ENCODE data around the gene CACNA1H. TPM values are rescaled to one million over a fixed set of nuclear protein-coding genes. Genes with fewer than 3 reads are reported as not detected.

The CACNA1H gene
- total RNA-seq, 4 donors from 2014 or later: 1.8 to 13.6 (median 10.2) TPM

DNA sequence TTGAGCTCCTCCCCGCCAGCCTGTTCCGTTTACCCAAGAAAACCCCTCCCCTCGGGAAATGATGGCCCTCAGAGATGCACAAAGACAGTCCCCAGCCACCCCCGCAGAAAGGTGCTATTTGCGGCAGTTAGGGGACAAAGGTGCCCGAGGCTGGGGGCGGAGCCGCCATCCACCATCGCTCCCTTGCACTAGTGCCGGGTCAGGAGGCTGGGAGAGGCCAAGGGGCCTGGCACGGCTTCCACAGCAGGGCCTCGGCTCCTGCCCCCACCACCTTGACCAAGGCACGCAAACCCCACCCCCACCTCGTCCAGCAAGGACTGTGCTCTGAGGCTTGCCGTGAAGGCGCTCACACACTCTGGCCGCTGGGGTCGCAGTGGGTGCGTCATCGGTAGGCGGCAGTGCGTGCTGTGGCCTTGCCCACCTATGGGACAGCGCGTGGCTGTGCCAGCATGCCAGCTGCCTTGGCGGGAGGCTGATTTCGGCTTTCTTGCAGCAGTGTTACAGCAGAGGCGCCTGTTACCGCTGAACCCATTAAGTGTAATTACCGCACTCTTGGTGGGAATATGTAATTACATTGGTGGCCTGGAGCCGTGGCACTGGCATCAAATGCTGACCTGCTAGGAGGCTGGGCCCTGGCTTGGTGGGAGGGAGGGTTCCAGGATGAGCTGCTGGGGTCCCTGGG, 40.4 kb downstream of the CACNA1H start:
- TF ChIP-seq, protein P1, sequence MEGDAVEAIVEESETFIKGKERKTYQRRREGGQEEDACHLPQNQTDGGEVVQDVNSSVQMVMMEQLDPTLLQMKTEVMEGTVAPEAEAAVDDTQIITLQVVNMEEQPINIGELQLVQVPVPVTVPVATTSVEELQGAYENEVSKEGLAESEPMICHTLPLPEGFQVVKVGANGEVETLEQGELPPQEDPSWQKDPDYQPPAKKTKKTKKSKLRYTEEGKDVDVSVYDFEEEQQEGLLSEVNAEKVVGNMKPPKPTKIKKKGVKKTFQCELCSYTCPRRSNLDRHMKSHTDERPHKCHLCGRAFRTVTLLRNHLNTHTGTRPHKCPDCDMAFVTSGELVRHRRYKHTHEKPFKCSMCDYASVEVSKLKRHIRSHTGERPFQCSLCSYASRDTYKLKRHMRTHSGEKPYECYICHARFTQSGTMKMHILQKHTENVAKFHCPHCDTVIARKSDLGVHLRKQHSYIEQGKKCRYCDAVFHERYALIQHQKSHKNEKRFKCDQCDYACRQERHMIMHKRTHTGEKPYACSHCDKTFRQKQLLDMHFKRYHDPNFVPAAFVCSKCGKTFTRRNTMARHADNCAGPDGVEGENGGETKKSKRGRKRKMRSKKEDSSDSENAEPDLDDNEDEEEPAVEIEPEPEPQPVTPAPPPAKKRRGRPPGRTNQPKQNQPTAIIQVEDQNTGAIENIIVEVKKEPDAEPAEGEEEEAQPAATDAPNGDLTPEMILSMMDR (IDR thresholded peaks at IDR 0.05): no peak
- ATAC-seq (ENCODE audit: low FRiP score): no peak
- DNase-seq (ENCODE audit: low spot score): no peak

DNA sequence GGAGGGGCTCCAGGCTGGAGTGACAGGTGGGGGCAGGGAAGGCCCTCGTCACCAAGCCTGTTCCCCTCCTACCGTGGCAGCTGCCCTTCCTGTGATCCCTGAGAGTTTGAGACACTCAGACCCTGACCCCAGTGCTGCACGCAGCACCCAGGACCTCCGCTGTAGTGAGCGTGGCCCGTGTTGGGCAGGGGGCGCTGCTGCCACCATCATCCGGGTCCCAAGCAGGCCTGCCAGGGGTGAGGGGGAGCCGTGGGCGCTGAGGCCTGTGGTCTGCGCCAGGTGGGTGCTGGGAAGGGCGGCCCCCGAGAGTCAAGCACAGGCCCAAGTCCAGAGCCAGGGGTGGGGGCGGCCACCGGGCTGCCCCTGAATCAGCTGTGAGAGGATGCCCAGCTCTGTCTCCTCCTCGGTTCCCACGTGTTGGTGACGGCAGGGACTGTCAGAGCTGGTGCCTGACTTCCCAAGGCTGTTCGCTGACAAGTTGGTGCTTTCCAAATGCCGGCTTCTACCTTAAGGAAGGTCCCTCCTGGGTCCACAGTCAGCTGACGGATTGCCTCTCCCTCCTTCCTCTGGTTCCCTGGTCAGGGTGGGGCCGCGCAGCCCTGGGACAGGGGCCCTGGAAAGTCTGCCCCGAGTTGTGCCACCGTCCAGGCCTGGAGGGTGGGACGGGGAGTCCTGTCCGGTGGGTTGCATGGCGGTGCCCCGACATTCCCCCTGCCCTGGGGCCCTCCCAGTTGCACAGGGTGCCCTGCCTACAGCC, 41.1 kb downstream of the CACNA1H start:
- no peak for ATAC-seq (ENCODE audit: low FRiP score)
- TF ChIP-seq, protein P1 (IDR thresholded peaks at IDR 0.05): no peak
- no peak for DNase-seq (ENCODE audit: low spot score)

DNA sequence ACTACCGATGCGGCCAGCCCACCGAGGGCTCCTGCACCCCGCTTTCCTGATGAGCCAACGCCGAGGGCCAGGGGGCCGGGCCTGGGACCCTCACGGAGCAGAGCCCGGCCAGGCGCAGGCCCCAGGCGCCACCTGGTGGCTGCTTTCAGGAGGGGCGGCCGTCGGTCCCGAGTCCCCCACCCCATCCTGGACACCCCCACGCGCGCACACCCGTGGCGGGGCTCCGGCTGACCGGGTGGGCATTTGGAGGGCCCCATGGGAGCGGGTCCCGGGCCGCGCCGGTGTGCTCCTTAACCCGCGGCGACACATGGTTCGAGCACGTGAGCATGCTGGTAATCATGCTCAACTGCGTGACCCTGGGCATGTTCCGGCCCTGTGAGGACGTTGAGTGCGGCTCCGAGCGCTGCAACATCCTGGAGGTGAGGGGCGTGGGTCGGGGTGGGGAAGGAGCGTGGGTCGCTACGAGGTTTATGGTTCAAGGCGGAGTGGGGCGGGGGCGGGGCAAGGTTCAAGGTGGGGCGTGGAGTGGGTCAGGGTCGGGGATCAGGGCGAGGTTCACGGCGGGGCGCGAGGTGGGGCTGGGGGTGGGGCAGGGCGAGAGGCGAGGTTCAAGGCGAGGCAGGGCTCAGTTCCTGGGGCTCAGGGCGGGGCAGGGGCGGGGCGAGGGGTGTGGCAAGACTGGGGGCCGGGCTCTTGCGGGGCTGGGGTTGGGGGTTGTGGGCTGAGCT, 41.9 kb downstream of the CACNA1H start:
- ATAC-seq (ENCODE audit: low FRiP score) (no peak), DNase-seq (ENCODE audit: low spot score) (no peak)
- TF ChIP-seq, protein P1 (IDR thresholded peaks at IDR 0.05): peak in 1 of 3 donors; percentile 56

DNA sequence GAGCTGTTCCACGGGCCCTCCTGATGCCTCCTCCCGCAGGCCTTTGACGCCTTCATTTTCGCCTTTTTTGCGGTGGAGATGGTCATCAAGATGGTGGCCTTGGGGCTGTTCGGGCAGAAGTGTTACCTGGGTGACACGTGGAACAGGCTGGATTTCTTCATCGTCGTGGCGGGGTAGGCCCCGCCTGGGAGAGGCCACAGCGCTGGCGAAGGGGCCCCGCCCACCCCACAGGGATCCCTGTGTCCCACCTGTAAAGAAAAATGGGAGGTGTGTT, 42.4 kb downstream of the CACNA1H start:
- TF ChIP-seq, protein P1 (IDR thresholded peaks at IDR 0.05): no peak
- DNase-seq (ENCODE audit: low spot score): no peak
- ATAC-seq (ENCODE audit: low FRiP score): no peak

DNA sequence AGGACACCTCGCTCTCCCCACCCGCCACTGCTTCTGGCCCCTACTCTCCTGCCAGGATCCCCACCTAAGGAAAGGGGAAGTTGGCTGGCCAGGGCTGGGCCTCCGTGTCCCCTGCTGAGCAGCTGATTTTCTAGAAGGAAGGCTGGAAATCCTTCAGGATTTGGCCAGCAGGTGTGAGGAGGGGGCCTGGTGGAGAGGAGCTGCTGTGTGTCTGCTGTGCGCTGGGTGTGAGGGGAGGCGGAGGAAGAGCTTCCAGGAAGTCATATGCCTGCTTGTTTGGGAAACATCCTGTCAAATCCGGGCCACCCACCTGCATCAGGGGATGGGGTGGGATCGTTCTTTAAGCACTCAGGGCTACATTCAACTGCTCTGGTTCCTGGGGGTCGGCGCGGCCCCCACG, 43.6 kb downstream of the CACNA1H start:
- ATAC-seq (ENCODE audit: low FRiP score) (no peak), DNase-seq (ENCODE audit: low spot score) (no peak)
- TF ChIP-seq, protein P1 (IDR thresholded peaks at IDR 0.05): no peak

DNA sequence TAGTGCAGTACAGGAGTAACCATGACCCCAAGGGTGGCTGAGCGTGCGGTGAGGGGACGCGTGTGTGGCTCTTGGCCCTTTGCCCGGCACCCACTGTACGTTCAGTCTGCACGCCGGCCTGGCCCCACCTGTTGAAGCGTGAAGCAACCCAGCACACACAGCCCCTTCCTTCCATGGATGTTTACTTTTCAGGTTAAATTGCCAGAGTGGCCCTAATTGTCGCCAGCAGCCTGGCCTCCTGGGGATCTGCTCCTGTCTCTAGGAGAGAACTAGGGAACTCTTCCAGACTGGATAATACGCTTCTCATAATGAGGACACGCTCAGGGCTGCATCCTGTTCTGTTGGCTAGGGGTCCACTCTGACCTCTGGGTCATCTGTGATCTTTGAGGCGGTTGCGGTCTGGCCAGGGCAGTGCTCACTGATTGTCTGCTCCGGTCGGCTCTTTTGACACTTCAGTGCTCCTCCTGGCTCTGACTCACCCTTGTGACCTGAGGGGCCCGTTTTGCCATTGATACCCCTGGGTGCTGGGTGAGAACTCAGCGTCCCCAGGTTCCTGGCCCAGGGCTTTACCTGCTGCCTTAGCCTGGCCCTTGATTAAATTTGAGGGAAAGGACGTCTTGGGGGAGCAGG, 44.4 kb downstream of the CACNA1H start:
- DNase-seq (ENCODE audit: low spot score) (no peak), ATAC-seq (ENCODE audit: low FRiP score) (no peak)
- TF ChIP-seq, protein P1 (IDR thresholded peaks at IDR 0.05): no peak
